ENCODE measurements around the gene FLYWCH2. TPM values are rescaled to one million over a fixed set of nuclear protein-coding genes. Genes with fewer than 3 reads are reported as not detected.
A peak's percentile ranks its signal among the peaks of the same experiment; 100 is the strongest.

Gene FLYWCH2
- total RNA-seq, 1 donor from 2014 or later: 15.8 TPM

- no peak for TF ChIP-seq CTCF (IDR thresholded peaks at IDR 0.05)
- no peak for TF ChIP-seq EZH2phosphoT487 (IDR thresholded peaks at IDR 0.05)
- TF ChIP-seq EZH2 (IDR thresholded peaks at IDR 0.05): no peak
- Histone ChIP-seq H4K20me1 (ENCODE audit: low read depth) (no peaks in the 10 kb centered on the region), H3K36me3 (no peaks in the 10 kb centered on the region), H3K4me2 (peak overlapping the region; percentile 79), H3K4me1 (peaks cover 19% of the 10 kb centered on the region), H3F3A (ENCODE audit: low read depth) (peaks cover 24% of the 10 kb centered on the region), H3K79me2 (ENCODE audit: low read depth) (no peaks in the 10 kb centered on the region), H3K9me3 (ENCODE audit: low read depth) (no peaks in the 10 kb centered on the region), H3K9ac (no peak overlapping the region), H3K27me3 (peaks cover 10% of the 10 kb centered on the region), H2AFZ (replicated peaks) (peak overlapping the region; percentile 72), H3K4me3 (peak overlapping the region; percentile 36), H3K27ac (no peak overlapping the region)
- Mint-ChIP-seq H3K27me3 (ENCODE audit: insufficient read depth, low read depth) (peaks cover 2% of the 10 kb centered on the region), H3K9me3 (no peaks in the 10 kb centered on the region), H3K27ac (no peak overlapping the region), H3K4me1 (peaks cover 23% of the 10 kb centered on the region), H3K36me3 (peaks cover 5% of the 10 kb centered on the region), H3K4me3 (no peak overlapping the region)
- peak; percentile 85 for DNase-seq (ENCODE audit: low spot score)
These were observed 42.1 kb downstream of the FLYWCH2 start for GRCh38 chr16:2924901-2925755.

GRCh38 chr16:2925951-2926649 lies 43.1 kb downstream of the FLYWCH2 start:
- Mint-ChIP-seq H3K4me1 (peaks cover 23% of the 10 kb centered on the region), H3K36me3 (peaks cover 5% of the 10 kb centered on the region), H3K27me3 (ENCODE audit: insufficient read depth, low read depth) (peaks cover 2% of the 10 kb centered on the region), H3K9me3 (no peaks in the 10 kb centered on the region), H3K27ac (no peak overlapping the region), H3K4me3 (no peak overlapping the region)
- Histone ChIP-seq H2AFZ (replicated peaks) (no peak overlapping the region), H3K27me3 (peaks cover 10% of the 10 kb centered on the region), H3K4me2 (peak overlapping the region; percentile 79), H3K9me3 (ENCODE audit: low read depth) (no peaks in the 10 kb centered on the region), H3K79me2 (ENCODE audit: low read depth) (no peaks in the 10 kb centered on the region), H3K27ac (no peak overlapping the region), H3K4me1 (peaks cover 19% of the 10 kb centered on the region), H3K36me3 (no peaks in the 10 kb centered on the region), H3K9ac (no peak overlapping the region), H3K4me3 (peak overlapping the region; percentile 36), H3F3A (ENCODE audit: low read depth) (peaks cover 21% of the 10 kb centered on the region), H4K20me1 (ENCODE audit: low read depth) (no peaks in the 10 kb centered on the region)
- TF ChIP-seq EZH2 (IDR thresholded peaks at IDR 0.05): no peak
- TF ChIP-seq EZH2phosphoT487 (IDR thresholded peaks at IDR 0.05): no peak
- TF ChIP-seq CTCF (IDR thresholded peaks at IDR 0.05): no peak
- no peak for DNase-seq (ENCODE audit: low spot score)

GRCh38 chr16:2926650-2926999 lies 43.6 kb downstream of the FLYWCH2 start:
- peaks cover 21% of the 10 kb centered on the region for H3F3A ChIP-seq (ENCODE audit: low read depth)
- no peak for DNase-seq (ENCODE audit: low spot score)
- H3K36me3 Mint-ChIP-seq: peaks cover 5% of the 10 kb centered on the region
- H4K20me1 ChIP-seq (ENCODE audit: low read depth): no peaks in the 10 kb centered on the region
- no peak overlapping the region for H3K27ac Mint-ChIP-seq
- H3K27me3 Mint-ChIP-seq (ENCODE audit: insufficient read depth, low read depth): peaks cover 2% of the 10 kb centered on the region
- H3K27me3 ChIP-seq: peaks cover 10% of the 10 kb centered on the region
- H3K4me3 Mint-ChIP-seq: no peak overlapping the region
- H3K9ac ChIP-seq: no peak overlapping the region
- H3K4me1 ChIP-seq: peaks cover 19% of the 10 kb centered on the region
- no peaks in the 10 kb centered on the region for H3K9me3 Mint-ChIP-seq
- H3K4me1 Mint-ChIP-seq: peaks cover 23% of the 10 kb centered on the region
- no peak overlapping the region for H3K27ac ChIP-seq
- H3K4me3 ChIP-seq: no peak overlapping the region
- H2AFZ ChIP-seq (replicated peaks): no peak overlapping the region
- H3K4me2 ChIP-seq: no peak overlapping the region
- no peaks in the 10 kb centered on the region for H3K9me3 ChIP-seq (ENCODE audit: low read depth)
- TF ChIP-seq EZH2phosphoT487 (IDR thresholded peaks at IDR 0.05): no peak
- H3K79me2 ChIP-seq (ENCODE audit: low read depth): no peaks in the 10 kb centered on the region
- H3K36me3 ChIP-seq: no peaks in the 10 kb centered on the region
